ENCODE measurements around the gene CNGB1.

DNA sequence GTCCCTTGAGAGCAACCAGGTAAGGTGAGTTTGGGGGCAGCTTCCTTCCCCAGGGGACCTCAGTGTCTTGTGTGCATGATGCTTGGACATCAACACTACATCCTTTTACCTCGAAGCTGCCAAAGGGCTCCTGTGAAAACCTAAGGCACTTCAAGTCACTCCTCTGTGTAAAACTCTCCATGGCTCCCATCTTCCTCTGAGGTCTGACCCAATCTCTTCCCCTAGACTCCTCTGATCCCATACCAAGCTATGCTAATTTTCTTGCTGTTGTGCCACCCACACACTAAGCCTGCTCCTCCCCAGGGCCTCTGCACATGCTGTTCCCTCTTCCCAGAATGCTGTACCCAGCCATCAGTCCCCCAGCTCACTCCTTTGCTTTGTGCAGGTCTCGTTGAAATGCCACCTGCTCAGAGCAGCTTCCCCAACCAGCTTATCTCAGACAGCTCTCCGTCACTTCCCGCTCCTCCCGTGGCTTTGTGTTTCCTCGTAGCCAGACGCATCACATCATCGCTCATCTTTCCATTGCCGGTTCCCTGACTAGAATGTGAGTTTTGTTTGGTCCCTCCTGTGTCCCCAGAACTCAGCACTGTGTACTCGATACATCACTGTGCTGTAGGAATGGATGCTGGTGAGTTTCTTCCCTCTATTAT is 78.4 kb downstream of the CNGB1 start:
- TF ChIP-seq, protein P1, sequence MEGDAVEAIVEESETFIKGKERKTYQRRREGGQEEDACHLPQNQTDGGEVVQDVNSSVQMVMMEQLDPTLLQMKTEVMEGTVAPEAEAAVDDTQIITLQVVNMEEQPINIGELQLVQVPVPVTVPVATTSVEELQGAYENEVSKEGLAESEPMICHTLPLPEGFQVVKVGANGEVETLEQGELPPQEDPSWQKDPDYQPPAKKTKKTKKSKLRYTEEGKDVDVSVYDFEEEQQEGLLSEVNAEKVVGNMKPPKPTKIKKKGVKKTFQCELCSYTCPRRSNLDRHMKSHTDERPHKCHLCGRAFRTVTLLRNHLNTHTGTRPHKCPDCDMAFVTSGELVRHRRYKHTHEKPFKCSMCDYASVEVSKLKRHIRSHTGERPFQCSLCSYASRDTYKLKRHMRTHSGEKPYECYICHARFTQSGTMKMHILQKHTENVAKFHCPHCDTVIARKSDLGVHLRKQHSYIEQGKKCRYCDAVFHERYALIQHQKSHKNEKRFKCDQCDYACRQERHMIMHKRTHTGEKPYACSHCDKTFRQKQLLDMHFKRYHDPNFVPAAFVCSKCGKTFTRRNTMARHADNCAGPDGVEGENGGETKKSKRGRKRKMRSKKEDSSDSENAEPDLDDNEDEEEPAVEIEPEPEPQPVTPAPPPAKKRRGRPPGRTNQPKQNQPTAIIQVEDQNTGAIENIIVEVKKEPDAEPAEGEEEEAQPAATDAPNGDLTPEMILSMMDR (conservative IDR thresholded peaks at IDR 0.05; ENCODE audit: low read depth, low read length) = no peak
- no peak for TF ChIP-seq EZH2 (IDR thresholded peaks at IDR 0.05; ENCODE audit: borderline replicate concordance, low read depth, low read length, poor library complexity, severe bottlenecking)

Measured in A673 (cell line).